NCI-H2196 (cell line): ENCODE results near the gene SLC39A9.
A peak's percentile ranks its signal among the peaks of the same experiment; 100 is the strongest.

ENCODE experiments used
- DNase-seq: peaks from one replicate; lab custom pipeline; 2025; ENCODE audit not compliant: unreplicated experiment; lab: John Stamatoyannopoulos, UW

SLC39A9 gene, protein sequence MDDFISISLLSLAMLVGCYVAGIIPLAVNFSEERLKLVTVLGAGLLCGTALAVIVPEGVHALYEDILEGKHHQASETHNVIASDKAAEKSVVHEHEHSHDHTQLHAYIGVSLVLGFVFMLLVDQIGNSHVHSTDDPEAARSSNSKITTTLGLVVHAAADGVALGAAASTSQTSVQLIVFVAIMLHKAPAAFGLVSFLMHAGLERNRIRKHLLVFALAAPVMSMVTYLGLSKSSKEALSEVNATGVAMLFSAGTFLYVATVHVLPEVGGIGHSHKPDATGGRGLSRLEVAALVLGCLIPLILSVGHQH

DNA sequence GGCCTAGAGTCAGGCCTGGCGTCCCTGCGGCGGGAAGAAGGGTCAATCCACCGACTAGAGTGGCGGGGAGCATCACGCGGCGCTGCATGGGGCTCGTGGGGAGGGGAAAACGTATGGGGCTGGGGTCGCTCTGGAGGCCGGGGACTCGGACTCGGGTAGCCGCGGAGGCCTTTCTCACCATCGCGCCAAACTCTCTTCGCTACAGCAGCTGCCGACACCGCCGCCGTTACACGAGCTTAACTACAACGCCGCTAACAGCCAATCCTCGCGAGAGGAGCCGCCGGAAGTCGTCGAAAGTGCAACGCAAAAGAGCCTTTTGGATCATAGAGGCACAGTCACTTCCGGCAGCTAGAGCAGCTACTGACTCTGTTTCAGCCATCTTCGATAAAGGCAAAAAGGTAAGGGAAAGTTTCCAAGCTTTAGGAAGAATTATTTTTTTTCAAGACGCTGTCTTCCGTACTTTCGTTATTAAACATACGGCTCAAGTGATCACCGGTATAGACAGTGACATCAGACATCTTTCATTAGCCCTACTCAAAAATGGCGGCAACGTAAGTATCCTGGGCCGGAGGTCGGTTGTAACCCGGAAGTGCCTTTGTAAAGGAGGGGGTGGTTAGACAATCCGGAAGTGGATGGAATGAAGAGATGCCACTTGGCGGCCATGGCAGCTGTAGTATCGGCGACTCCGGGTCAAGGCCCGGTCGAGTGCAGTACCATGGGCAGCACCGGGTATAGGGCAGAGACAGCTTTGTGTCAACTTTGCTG, at the start of gene SLC39A9, which contains the start of gene ERH:
SLC39A9 (plus strand) TSS at position 640 of the 765 bp plus-strand sequence. CDS start 678 bp downstream, outside the sequence.
ERH (minus strand) TSS at position 247 of the 765 bp plus-strand sequence; CDS start at position 181, 66 bp downstream.
- peak; percentile 95 for DNase-seq

DNA sequence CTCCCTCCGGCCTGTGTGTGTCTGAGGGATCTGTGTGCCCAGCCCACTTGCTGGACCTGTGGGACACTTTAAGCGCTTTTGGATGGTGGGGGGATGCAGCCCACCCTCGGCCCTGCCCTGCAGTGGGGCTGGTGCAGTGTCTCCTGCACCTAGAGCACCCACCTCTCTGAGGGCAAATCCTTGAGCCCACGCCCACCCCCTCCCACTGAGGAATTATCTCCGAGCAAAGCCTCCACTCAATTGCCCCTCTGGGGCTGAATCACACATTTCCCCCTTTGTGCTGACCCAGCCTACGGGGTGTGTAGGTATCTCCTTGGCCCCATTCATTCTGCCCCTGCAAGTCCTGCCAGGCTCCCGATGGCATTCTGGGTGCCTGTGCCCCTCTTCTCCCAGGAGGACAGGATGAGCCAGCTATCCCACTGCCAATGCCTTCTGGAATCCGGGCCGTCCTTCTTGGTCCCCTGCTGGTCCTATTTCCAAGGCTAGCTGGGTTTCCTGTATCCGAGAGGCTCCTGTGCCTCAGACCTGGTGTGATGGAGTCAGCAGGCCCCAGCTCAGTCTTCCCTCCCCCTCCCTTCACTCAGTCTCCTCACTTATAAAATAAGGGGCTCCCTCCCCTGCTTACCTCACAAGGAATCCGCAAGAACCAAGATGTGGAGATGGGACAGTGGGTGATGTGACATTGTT, 49.3 kb upstream of the SLC39A9 start:
- no peak for DNase-seq

DNA sequence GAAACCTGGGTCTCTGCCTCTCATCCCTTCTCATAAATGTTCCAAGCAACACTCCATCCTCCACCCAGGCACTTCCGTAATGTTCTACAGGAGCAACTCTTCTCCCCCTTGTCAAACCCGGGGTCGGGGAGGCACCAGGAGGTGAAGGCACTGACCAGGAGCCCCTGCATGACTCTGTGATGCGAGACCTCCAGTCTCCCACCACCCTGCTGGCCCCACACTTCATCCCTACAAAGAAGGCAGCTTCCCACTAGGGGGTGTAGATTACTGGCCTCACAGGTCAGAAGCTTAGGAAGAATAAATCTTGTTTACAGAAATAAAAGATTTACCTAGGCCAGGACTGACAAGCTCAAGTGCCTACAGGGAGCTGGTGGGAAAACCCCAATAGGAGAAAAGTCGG, 47.6 kb upstream of the SLC39A9 start:
- DNase-seq = no peak

DNA sequence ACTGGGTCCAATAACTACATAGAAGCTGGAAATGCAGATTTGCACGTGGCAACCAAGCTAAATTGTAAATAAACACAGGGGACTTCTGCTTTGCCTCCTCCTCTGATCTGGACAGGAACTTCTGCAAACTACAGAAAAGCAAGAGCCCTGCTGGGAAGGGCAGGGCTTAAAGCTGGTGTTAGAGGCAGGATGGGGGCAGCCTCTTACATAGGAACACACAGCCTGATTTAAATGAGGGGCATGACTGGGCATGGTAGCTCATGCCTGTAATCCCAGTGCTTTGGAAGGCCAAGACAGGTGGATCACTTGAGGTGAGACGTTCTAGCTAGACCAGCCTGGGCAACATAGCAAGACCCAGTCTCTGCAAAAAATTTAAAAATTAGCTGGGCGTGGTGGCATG, 47.1 kb upstream of the SLC39A9 start:
- no peak for DNase-seq

DNA sequence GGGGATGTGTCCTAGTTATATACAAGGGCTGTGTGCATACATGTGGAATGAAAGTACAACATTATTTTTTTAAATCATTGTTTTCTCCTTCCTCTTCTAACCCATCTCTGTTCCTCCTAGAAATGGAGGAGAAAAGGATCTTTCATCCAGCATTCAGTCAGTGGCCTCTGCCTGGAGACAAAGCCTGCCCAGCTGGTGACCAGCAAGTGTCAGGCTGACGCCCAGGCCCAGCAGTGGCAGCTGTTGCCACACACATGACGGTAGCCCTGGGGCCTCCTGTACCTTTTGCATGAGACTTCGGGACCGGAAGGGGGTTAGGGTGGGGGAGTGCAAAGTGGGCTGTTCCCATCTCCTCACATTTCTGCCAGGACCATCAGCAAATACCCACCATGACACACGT, 46.6 kb upstream of the SLC39A9 start:
- DNase-seq = no peak

DNA sequence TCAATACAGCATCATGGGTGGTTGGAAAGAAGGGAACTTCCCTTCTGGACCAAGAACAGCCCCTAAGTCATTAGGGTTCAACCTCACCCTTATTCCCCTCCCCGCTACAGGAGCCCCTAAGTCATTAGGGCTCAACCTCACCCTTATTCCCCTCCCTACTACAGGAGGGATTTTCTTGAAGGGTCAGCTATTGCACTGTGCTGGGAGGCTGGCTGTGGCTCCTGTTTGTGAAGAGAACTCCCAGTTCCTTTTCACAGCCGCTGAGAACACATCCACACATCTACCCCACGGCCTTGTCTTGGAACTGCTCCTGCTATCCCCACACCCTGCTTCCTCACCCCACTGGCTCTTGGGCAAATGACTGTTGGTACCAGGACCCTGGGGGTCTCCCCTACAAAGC, 45.3 kb upstream of the SLC39A9 start:
- no peak for DNase-seq

DNA sequence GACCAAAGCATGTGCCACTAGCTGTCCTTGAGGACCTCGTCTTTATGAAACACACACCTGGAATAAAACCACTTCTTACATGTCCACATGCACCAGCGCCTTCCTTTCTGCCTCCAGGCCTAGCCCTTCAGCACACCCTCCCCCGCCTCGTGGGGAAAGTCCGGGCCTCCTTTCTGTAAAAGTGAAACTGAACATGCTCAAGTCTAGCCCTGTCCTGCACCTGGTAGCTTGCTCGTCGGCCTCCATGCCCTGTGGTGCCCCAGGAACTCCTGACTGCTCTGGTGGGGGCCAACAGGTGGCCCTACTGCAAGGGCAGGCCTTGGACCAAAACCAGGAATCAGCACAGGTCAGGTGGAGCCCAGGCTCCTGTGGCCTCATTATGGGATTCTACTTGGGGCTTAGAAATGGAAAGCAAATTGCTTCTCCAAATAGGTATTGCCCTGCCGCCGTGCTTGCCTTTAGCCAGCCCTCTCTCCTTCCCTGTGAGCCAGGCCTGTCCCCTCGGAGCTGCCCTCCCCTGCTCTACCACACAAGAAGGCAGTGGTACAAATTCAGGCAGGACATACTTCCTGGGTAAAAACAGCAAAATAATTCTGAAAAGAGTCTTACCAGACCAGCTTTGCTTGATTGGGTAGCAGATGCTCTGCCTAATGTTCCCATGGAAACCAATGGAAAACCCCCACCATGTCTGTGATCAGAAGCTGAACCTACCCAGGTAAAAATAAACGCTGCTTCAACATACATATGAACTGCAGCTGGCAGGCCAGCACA, 43.9 kb upstream of the SLC39A9 start:
- peak; percentile 68 for DNase-seq

DNA sequence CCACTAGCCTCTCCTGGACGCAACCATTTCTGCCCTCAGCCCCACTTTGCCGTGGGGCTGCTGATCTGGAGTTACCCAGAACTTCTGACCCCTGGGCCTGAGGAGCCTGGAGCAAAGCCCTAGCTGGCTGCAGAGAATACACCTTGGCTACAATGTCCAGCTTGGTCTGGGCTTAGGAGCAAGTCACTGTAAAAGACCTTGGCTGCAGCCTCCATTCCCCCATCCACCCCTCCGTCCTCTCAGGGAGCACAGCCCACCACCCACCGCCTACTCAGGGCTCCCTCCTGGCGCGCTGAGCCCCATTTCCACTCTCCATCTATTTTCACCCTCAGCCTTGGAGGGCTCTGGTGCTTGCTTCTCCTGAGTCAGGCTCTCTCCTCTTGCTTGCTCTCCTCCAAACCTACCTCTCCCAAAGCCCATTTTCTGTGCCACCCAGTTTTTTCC, 43.3 kb upstream of the SLC39A9 start:
- no peak for DNase-seq

DNA sequence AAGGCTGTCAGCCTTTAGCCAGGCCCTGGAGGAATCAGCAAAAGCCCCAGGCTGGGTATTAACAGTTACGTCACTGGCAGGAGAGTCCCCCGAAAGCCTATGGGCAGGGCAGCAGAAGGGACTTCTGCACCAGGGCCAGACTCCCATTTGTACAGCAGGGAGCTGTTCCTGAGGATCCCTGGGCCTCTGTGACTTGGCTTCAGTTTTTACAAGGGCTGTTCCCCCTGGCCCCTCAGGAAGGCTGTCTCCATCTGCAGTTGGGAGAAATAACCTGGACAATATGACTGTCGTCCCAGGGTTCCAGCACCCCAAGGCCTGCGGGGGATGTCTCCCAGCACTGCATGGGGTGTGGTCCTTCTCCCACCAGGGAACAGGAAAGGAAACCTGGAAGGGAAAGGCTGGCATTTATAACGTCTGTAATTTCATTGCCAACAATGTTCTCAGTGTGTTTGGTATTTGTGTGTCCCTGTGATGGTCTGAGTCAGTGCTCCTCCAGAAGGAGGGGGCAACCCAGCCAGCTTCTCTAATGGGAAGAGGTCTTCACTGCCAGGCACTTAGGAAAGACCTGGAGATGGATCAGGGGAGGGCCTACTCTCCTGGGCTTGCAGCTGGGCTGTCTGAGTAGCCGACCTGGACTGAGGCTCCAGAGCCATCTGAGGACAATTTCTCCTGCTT, 42.7 kb upstream of the SLC39A9 start:
- DNase-seq = no peak

DNA sequence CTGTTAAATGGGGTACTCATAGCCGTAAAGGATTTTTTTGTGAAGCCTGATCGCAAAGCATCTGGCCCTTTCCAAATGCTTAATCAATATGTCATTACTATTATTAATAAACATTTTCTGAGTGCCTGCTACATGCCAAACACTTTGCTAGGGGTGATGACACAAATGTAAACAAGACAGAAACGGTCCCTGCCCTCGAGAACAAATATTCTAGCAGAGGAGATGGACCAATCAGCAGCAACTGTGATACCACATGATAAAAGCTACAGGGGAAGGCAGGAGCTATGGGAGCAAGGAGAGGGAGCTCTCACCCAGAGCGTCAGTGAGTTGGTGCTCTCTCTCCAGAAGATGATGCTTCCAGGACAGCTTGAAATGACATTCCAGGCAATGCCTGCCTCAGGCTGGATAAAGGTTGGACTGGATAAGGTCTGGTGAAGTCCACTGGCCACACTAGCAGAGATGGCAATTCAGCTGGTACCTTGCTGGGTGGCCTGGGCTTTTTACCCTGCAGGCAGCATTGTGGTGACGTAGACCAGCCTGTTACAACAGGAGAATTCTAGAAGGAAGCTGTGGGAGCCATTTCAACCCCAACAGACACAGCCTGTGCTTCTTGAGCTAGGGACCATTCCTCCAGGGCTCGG, 41.5 kb upstream of the SLC39A9 start:
- no peak for DNase-seq

DNA sequence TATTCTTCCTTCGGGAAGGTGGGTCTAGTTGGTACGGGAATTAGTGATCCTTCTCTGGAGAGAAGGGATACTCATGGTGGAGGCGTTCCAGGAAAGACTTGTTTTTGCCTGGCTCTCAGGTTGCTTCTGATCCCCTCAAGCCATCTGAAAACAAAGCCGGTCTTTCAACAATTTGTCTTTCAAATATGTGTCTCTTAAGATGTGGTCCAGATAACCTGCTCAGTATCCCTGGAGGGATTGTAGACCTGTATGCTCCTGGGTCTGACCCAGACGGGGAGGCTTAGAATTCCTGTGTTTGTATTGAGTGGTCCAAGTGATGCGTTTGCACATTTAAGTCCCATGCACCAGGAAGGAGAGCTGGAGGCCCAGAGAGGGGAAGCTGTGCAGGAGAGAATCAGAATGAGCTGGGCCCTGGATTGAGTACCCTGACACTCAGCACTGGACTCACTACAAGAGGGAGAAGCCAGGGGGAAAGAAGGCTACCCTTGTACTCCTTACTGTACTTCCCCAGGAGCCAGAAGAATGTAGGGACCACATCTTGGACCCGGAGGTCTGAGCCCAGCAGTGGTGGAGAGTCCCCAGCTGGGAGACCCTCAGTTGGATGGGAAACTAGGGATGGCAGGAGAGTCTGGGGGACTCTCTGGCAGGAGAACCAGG, 40.8 kb upstream of the SLC39A9 start:
- DNase-seq = no peak

DNA sequence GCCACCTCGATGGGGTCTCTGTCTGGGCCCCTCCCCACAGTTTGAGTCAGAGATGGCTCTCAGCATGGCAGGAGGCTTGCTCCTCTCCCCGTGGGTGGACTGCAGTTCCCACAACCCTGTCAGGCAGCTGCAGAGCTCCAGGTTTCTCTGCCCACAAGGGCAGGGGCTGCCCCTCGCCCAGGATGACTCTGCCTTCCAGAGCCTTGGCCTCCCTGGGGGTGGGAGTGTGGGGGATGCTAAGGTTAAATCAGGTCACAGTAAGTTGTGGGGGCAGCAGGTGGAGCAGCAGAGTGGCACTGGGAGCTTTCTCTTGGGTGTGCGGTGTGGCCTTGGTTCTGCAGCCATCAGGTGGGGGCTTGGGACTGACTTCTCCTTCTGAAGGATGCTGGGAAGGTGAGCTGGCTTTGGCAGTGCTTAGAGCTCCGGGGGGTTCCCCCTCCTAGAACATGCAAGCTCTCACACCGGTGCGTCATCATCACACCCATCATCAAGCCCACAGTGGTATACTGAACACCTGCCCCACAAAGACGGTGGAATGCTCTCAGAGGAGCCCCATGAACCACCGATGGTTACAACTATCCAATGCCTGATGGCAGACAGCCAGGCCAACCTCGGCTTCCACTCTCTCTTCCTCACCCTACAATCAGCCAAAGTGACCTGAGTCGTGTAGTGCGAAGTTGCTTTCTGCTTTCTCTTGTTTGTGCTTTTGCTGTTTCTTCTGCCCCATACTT, 40.1 kb upstream of the SLC39A9 start:
- no peak for DNase-seq

DNA sequence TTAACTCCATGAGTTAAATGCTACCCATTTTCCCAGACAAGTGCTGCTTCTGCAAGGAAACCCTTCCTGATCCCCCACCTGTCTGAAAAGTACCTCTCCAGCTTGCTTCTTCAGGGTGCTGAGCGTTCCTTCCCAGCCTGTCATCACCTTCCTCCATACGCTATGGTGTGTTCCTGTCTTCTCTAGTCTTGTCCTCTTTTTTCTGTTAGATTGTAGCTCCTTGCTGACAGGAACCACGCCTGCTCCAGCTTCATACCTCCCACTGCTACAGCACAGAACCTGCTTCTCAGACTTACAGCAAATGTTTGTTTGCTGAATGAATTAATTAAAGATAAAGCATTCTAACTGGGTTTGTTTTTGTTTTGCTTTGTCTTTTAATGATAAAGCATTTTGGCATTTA, 39.5 kb upstream of the SLC39A9 start:
- no peak for DNase-seq

DNA sequence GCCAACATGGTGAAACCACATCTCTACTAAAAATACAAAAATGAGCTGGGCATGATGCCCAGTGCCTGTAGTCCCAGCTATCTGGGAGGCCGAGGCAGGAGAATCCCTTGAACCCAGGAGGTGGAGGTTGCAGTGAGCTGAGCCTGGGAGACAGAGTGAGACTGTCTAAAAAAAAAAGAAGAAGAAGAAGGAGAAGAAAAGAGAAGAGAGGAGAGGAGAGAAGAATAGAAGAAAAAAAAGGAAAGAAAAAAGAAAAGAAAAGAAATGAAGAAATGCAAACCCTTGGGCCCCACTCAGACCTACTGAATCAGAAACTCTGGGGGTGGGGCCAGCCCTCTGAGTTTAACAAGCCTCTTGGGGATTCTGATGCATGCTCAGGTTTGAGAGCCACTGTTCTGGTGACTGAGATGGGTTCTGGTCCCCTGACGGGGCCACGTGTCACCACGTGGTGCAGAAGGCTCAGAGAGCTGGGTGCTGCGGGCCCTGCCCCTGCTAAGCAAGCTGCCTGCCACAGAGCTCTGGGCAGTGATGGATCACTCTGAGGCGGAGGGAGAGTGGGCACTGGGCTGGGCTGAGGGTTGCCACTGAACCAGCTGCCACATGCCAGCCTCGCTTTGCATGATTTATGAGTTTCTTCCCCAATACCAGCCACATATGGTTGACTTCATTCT, 37.9 kb upstream of the SLC39A9 start:
- no peak for DNase-seq

DNA sequence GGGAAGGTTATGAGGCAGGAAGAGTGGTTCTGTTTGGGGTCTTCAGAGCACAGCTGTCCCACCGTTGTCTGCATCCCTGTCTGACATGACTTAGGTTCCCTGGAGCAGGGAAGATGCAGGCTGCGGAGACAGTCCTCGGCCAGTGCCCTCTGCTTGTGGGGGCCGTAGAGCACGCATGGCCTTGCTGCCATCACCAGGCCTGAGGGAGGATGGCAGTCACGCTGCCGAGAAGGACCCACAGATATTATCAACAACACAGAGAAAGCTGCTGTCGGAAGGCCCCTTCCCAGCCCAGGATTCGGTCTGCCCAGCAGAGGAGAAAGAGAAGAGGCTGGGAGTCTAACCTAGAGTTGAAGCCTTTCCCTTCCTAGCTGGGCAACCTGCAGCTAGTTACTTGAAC, 35.4 kb upstream of the SLC39A9 start:
- no peak for DNase-seq

DNA sequence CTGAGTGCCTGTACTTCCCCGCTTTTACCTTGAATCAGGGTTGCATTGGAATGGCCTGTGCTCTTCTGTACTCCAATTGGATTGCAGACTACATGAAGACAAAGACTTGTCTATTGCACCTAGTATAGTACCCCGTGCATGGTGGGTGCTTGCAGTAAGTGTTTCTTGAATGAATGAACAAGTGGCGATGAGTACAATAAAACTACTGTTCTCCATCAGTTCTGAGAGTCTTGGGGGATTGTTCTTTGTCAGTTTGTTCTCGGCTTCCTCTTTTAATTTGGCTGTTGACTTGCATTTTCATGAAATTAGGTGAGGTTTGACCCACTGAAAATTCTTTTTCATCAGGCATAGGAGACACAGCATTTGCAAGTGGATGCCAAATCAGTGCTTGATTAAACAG, 34.5 kb upstream of the SLC39A9 start:
- no peak for DNase-seq

DNA sequence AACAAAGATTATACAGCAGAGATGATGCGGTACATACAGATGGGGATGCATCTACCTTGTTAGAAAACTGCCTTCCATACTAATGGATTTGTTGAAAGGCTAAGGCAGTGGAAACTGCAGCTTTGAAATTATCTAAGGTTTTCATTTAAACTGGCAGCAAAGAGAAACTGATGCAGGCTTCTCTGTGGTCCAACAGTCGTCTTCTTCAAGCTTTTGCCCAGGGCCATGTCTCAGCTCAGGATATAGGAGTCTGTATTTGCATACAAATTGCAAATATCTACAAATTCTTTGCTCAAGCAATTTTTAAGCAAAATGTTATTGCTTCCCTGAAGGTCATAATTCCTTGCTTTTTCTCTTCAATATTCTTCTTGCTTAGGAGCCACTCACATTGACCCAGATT, 34.1 kb upstream of the SLC39A9 start:
- DNase-seq = no peak

DNA sequence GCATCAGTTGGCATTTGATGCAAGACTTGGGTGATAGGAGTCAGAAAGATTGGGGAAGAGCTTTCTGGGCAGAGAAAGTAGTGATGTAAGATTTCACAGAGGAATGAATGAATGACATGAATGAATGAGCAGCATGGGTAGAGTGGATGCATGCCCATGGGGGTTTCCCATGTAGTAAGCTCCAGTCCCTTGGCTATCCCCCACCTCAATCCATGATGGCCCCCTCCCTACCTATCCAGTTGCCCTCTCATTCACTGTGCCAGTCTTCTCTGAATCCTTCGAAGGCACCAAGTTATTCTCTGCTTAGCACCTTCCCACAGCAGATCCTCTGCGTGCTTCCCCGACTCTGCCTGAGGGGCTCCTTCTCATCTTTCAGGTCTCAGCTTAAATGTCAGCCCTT, 32.4 kb upstream of the SLC39A9 start:
- DNase-seq = no peak
